Stomach (tissue), 4 donors: ENCODE measurements around the gene CXADR.
A peak's percentile ranks its signal among the peaks of the same experiment; 100 is the strongest.

Experiments used
- POLR2A ChIP-seq, 4 donors: fragments of 450-650 bp; IDR thresholded peaks; one replicate each; pipeline ENCODE4 v1.6.1; 2016; ENCODE audit warnings: antibody characterized with exemption in 4 of 4, control low read depth in 2 of 4, mild to moderate bottlenecking in 1 of 4, moderate library complexity in 1 of 4
- POLR2AphosphoS5 ChIP-seq, 3 donors: sonication (generic); formaldehyde crosslinking; IDR thresholded peaks; one replicate each; pipeline ENCODE4 v1.6.1; 2016; ENCODE audit warnings: antibody characterized with exemption in 3 of 3
- TF ChIP-seq, protein P1 (sequence below), 7 experiments: fragments of 450-650 bp in 4 of 7; fragments of 200-600 bp in 3 of 7; sonication (generic) in 3 of 7; IDR thresholded peaks; one replicate each; pipeline ENCODE4 v1.5.1; 2016 to 2019; ENCODE audit warnings: antibody characterized with exemption in 7 of 7, control low read depth in 2 of 7, mild to moderate bottlenecking in 1 of 7

DNA sequence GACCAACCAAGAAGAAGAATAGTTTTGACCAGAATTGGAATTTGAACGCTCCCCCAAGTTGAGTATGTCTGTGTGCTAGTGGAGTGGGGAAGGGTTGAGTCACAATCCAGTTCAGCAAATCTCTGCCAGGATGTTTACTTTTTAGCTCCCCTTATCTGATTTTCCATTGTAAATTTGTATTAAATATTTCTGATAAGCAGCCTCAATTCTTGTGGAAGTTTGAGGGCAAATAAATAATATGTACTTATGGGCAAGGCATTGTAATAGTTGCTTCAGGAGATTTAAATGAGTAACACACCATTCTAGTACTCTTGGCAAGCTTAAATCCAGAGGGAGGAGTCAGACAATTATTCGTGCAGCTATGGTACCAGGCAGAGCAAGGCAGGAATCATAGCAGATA, 14.4 kb downstream of the CXADR start:
- TF ChIP-seq, protein P1, sequence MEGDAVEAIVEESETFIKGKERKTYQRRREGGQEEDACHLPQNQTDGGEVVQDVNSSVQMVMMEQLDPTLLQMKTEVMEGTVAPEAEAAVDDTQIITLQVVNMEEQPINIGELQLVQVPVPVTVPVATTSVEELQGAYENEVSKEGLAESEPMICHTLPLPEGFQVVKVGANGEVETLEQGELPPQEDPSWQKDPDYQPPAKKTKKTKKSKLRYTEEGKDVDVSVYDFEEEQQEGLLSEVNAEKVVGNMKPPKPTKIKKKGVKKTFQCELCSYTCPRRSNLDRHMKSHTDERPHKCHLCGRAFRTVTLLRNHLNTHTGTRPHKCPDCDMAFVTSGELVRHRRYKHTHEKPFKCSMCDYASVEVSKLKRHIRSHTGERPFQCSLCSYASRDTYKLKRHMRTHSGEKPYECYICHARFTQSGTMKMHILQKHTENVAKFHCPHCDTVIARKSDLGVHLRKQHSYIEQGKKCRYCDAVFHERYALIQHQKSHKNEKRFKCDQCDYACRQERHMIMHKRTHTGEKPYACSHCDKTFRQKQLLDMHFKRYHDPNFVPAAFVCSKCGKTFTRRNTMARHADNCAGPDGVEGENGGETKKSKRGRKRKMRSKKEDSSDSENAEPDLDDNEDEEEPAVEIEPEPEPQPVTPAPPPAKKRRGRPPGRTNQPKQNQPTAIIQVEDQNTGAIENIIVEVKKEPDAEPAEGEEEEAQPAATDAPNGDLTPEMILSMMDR (IDR thresholded peaks at IDR 0.05) = no peak
- peak in 2 of 3 donors; percentile 74 to 87 for TF ChIP-seq POLR2AphosphoS5 (IDR thresholded peaks at IDR 0.05)
- no peak for TF ChIP-seq POLR2A (IDR thresholded peaks at IDR 0.05)
